ENCODE measurements around the gene SF3B1.

DNA sequence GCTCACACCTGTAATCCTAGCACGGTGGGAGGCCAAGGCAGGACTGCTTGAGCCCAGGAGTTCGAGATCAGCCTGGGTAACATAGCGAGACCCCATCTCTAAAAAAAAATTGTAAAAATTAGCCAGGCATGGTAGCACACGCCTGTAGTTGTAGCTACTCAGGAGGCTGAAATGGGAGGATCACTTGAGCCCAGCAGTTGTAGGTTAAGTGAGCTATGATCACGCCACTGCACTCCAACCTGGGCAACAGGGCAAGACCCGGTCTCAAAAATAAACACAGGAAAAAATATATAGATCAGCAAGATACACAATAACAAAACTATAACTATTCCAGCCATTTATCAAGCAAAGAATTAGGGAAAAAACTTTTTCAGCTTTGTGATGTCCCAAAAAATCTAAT, 3.0 kb downstream of the SF3B1 start:
- TF ChIP-seq ZNF384 (IDR thresholded peaks at IDR 0.05) (no peak), TARDBP (IDR thresholded peaks at IDR 0.05) (no peak)

Data from HEK293T (cell line).